HG03175 (cell line): ENCODE results near the gene TAL1.

Experiments used
- ATAC-seq: cut with Tn5 transposase; IDR thresholded peaks from one replicate; pipeline ENCODE4 v1.9.1; 2021; ENCODE audit warnings: mild to moderate bottlenecking, moderate library complexity; ENCODE audit not compliant: unreplicated experiment

Gene TAL1

GRCh38 chr1:47189844-47190508 lies 42.0 kb downstream of the TAL1 start, which contains the start of gene PDZK1IP1:
Gene PDZK1IP1 (minus strand): TSS chr1:47190036. CDS start chr1:47189932, 104 bp downstream.
- ATAC-seq: no peak

GRCh38 chr1:47188791-47189785 lies 42.9 kb downstream of the TAL1 start:
- no peak for ATAC-seq

GRCh38 chr1:47187926-47188250 lies 44.1 kb downstream of the TAL1 start:
- ATAC-seq: no peak

GRCh38 chr1:47187231-47187925 lies 44.6 kb downstream of the TAL1 start:
- ATAC-seq: no peak

- ATAC-seq: no peak
Observed at GRCh38 chr1:47186267-47187185, 45.5 kb downstream of the TAL1 start.

- ATAC-seq: no peak
Observed at GRCh38 chr1:47184822-47185677, 47.0 kb downstream of the TAL1 start.

GRCh38 chr1:47184090-47184821 lies 47.8 kb downstream of the TAL1 start:
- ATAC-seq: no peak

GRCh38 chr1:47183308-47184089 lies 48.5 kb downstream of the TAL1 start:
- ATAC-seq: no peak

GRCh38 chr1:47182676-47183235 lies 49.3 kb downstream of the TAL1 start:
- no peak for ATAC-seq

- ATAC-seq: no peak
Observed at GRCh38 chr1:47181955-47182675, 49.9 kb downstream of the TAL1 start.

GRCh38 chr1:47181095-47181954 lies 50.7 kb downstream of the TAL1 start:
- no peak for ATAC-seq

GRCh38 chr1:47180603-47181094 lies 51.4 kb downstream of the TAL1 start:
- ATAC-seq: no peak

- ATAC-seq: no peak
Observed at GRCh38 chr1:47179988-47180563, 51.9 kb downstream of the TAL1 start.

- ATAC-seq: peak; percentile 81
Observed at GRCh38 chr1:47179017-47179987, 52.7 kb downstream of the TAL1 start.
